HUES64 (cell line): Measurements from ENCODE around the gene JAML.

Source experiments
- H3K27ac ChIP-seq: 2 replicates; pipeline ENCODE4 v1.7.0; 2013; ENCODE audit warnings: low read depth, low read length, inconsistent platforms
- H3K27me3 ChIP-seq: 2 replicates; pipeline ENCODE4 v1.6.1; 2013; ENCODE audit warnings: mild to moderate bottlenecking, low read length; ENCODE audit not compliant: insufficient read depth
- H3K36me3 ChIP-seq: 2 replicates; pipeline ENCODE4 v1.6.1; 2013; ENCODE audit warnings: mild to moderate bottlenecking, low read length; ENCODE audit not compliant: insufficient read depth
- H3K4me1 ChIP-seq: 2 replicates; pipeline ENCODE4 v1.6.1; 2013; ENCODE audit warnings: mild to moderate bottlenecking, low read length, moderate library complexity; ENCODE audit not compliant: insufficient read depth
- H3K4me3 ChIP-seq: 2 replicates; pipeline ENCODE4 v1.5.1; 2013; ENCODE audit warnings: mild to moderate bottlenecking, low read length, moderate library complexity
- H3K9ac ChIP-seq: 2 replicates; pipeline ENCODE4 v1.6.1; 2013; ENCODE audit warnings: mild to moderate bottlenecking, low read depth, low read length
- H3K9me3 ChIP-seq: 2 replicates; pipeline ENCODE4 v1.6.1; 2013; ENCODE audit warnings: low read depth, low read length; ENCODE audit not compliant: insufficient read depth
- WGBS: fragments of 150-250, 120-280 bp; methylation state at CpG from one replicate; pipeline ENCODE4 v1.1.7; 2013; ENCODE audit warnings: missing lambda C conversion rate; 5-methylcytosine and 5-hydroxymethylcytosine counted together

Gene JAML

GRCh38 chr11:118226781-118227180, 2.0 kb upstream of the JAML start:
- Histone ChIP-seq H3K27me3 (peaks cover 3% of the 10 kb centered on the region; the same call in 1 of the 2 replicates), H3K9ac (no peak overlapping the region), H3K4me3 (no peak overlapping the region), H3K4me1 (no peaks in the 10 kb centered on the region), H3K9me3 (no peaks in the 10 kb centered on the region), H3K36me3 (no peaks in the 10 kb centered on the region), H3K27ac (no peak overlapping the region)
- 85% methylated on average over 2 of the region's 2 CpGs for WGBS

GRCh38 chr11:118226296-118226695, 1.5 kb upstream of the JAML start:
- no peaks in the 10 kb centered on the region for H3K9me3 ChIP-seq
- no peak overlapping the region for H3K9ac ChIP-seq
- H3K27ac ChIP-seq: no peak overlapping the region
- 93% methylated on average over 7 of the region's 7 CpGs for WGBS
- no peaks in the 10 kb centered on the region for H3K4me1 ChIP-seq
- H3K4me3 ChIP-seq: no peak overlapping the region
- H3K36me3 ChIP-seq: no peaks in the 10 kb centered on the region
- peaks cover 3% of the 10 kb centered on the region; the same call in 1 of the 2 replicates for H3K27me3 ChIP-seq

- 94% methylated on average over 6 of the region's 6 CpGs for WGBS
- no peaks in the 10 kb centered on the region for H3K36me3 ChIP-seq
- no peaks in the 10 kb centered on the region for H3K4me1 ChIP-seq
- H3K4me3 ChIP-seq: no peak overlapping the region
- no peak overlapping the region for H3K9ac ChIP-seq
- H3K27ac ChIP-seq: no peak overlapping the region
- no peaks in the 10 kb centered on the region for H3K9me3 ChIP-seq
- H3K27me3 ChIP-seq: peaks cover 3% of the 10 kb centered on the region; the same call in 1 of the 2 replicates
Measured at GRCh38 chr11:118223992-118224391, 819 bp downstream of the JAML start.

- Histone ChIP-seq H3K4me1 (no peaks in the 10 kb centered on the region), H3K4me3 (no peak overlapping the region), H3K27ac (no peak overlapping the region), H3K36me3 (no peaks in the 10 kb centered on the region), H3K9ac (no peak overlapping the region), H3K9me3 (no peaks in the 10 kb centered on the region), H3K27me3 (peaks cover 3% of the 10 kb centered on the region; the same call in 1 of the 2 replicates)
- WGBS: 100% methylated on average over 1 of the region's 2 CpGs
Measured at GRCh38 chr11:118223570-118223969, 1.2 kb downstream of the JAML start.

GRCh38 chr11:118222437-118222836, 2.4 kb downstream of the JAML start:
- Histone ChIP-seq H3K9me3 (no peaks in the 10 kb centered on the region), H3K9ac (no peak overlapping the region), H3K4me1 (no peaks in the 10 kb centered on the region), H3K27ac (no peak overlapping the region), H3K4me3 (no peak overlapping the region), H3K27me3 (peaks cover 3% of the 10 kb centered on the region; the same call in 1 of the 2 replicates), H3K36me3 (no peaks in the 10 kb centered on the region)
- 63% methylated on average over 3 of the region's 4 CpGs for WGBS

GRCh38 chr11:118221419-118221818, 3.4 kb downstream of the JAML start:
- Histone ChIP-seq H3K4me3 (no peak overlapping the region), H3K27me3 (no peaks in the 10 kb centered on the region), H3K4me1 (no peaks in the 10 kb centered on the region), H3K36me3 (no peaks in the 10 kb centered on the region), H3K9ac (no peak overlapping the region), H3K9me3 (no peaks in the 10 kb centered on the region), H3K27ac (no peak overlapping the region)
- 81% methylated on average over 5 of the region's 5 CpGs for WGBS

GRCh38 chr11:118219732-118220131, 5.1 kb downstream of the JAML start:
- Histone ChIP-seq H3K27ac (no peak overlapping the region), H3K4me1 (no peaks in the 10 kb centered on the region), H3K9ac (no peak overlapping the region), H3K36me3 (no peaks in the 10 kb centered on the region), H3K4me3 (no peak overlapping the region), H3K9me3 (no peaks in the 10 kb centered on the region), H3K27me3 (no peaks in the 10 kb centered on the region)
- WGBS: 91% methylated on average over 1 of the region's 1 CpG

- Histone ChIP-seq H3K9ac (no peak overlapping the region), H3K4me3 (no peak overlapping the region), H3K4me1 (0 out of 2 replicates have a peak, but pooled peaks cover 2% of the 10 kb centered on the region), H3K36me3 (no peaks in the 10 kb centered on the region), H3K9me3 (no peaks in the 10 kb centered on the region), H3K27ac (no peak overlapping the region), H3K27me3 (no peaks in the 10 kb centered on the region)
Measured at GRCh38 chr11:118219244-118219643, 5.6 kb downstream of the JAML start.

- Histone ChIP-seq H3K27me3 (no peaks in the 10 kb centered on the region), H3K4me1 (peaks cover 17% of the 10 kb centered on the region), H3K27ac (no peak overlapping the region), H3K36me3 (no peaks in the 10 kb centered on the region), H3K4me3 (no peak overlapping the region), H3K9me3 (no peaks in the 10 kb centered on the region), H3K9ac (no peak overlapping the region)
- 88% methylated on average over 3 of the region's 3 CpGs for WGBS
Measured at GRCh38 chr11:118217575-118217974, 7.2 kb downstream of the JAML start.

GRCh38 chr11:118216621-118217481, 8.0 kb downstream of the JAML start:
- H3K27me3 ChIP-seq: no peaks in the 10 kb centered on the region
- no peak overlapping the region for H3K27ac ChIP-seq
- no peak overlapping the region for H3K4me3 ChIP-seq
- WGBS: 92% methylated on average over 11 of the region's 11 CpGs
- no peaks in the 10 kb centered on the region for H3K9me3 ChIP-seq
- H3K36me3 ChIP-seq: no peaks in the 10 kb centered on the region
- H3K4me1 ChIP-seq: peaks cover 24% of the 10 kb centered on the region
- no peak overlapping the region for H3K9ac ChIP-seq

GRCh38 chr11:118215765-118216164, 9.0 kb downstream of the JAML start:
- Histone ChIP-seq H3K9ac (no peak overlapping the region), H3K27me3 (no peaks in the 10 kb centered on the region), H3K4me3 (no peak overlapping the region), H3K27ac (no peak overlapping the region), H3K9me3 (no peaks in the 10 kb centered on the region), H3K36me3 (no peaks in the 10 kb centered on the region), H3K4me1 (peaks cover 33% of the 10 kb centered on the region)
- 92% methylated on average over 7 of the region's 7 CpGs for WGBS
